IMR-90 (cell line): ENCODE data around the gene ZDHHC22. TPM values are rescaled to one million over a fixed set of nuclear protein-coding genes. Genes with fewer than 3 reads are reported as not detected.

ENCODE experiments used
- ATAC-seq: fragments of 200-7000 bp; cut with Tn5 transposase; 2 replicates; pipeline ENCODE4 v1.9.1; 2020; ENCODE audit warnings: low read depth, mild to moderate bottlenecking, moderate library complexity
- BruUV-seq: library from RNA; stranded (reverse); fragments of 400-500 nt; replicated peaks from 2 replicates; lab custom pipeline; 2021; lab: Mats Ljungman, UMichigan
- CTCF ChIA-PET: fragments of 300-600 bp; formaldehyde crosslinking; extraction: SDS; loops from one replicate; lab custom pipeline; 2021; ENCODE audit warnings: antibody characterized with exemption; lab: Yijun Ruan, JAX
- POLR2A ChIA-PET: fragments of 300-600 bp; sonication (Branson Sonifier 250); formaldehyde crosslinking; loops from one replicate; lab custom pipeline; 2022; ENCODE audit warnings: antibody characterized with exemption; ENCODE audit not compliant: unreplicated experiment; lab: Charles Lee
- DNase-seq: peaks from one replicate; pipeline ENCODE4 v3.0.0; 2013
- H2AFZ ChIP-seq: replicated peaks from 2 replicates; pipeline ENCODE3; 2013; ENCODE audit warnings: low read length, mild to moderate bottlenecking; ENCODE audit not compliant: poor library complexity
- H2AK5ac ChIP-seq: 2 replicates; pipeline ENCODE4 v1.6.1; 2013; ENCODE audit warnings: low read depth, low read length, inconsistent platforms
- H2AK9ac ChIP-seq: replicated peaks from 2 replicates; pipeline ENCODE3; 2013; ENCODE audit warnings: mild to moderate bottlenecking, low read depth, low read length, moderate library complexity; ENCODE audit not compliant: poor library complexity
- H2BK120ac ChIP-seq: 2 replicates; pipeline ENCODE4 v1.6.1; 2013; ENCODE audit warnings: low read depth, low read length, inconsistent platforms
- H2BK15ac ChIP-seq: 3 replicates; pipeline ENCODE4 v1.6.1; 2013; ENCODE audit warnings: low read depth, low read length, inconsistent platforms
- H2BK20ac ChIP-seq: 2 replicates; pipeline ENCODE4 v1.6.1; 2013; ENCODE audit warnings: low read depth, mild to moderate bottlenecking, inconsistent platforms, low read length, moderate library complexity
- H2BK5ac ChIP-seq: 2 replicates; pipeline ENCODE4 v1.6.1; 2013; ENCODE audit warnings: mild to moderate bottlenecking, low read depth, low read length, inconsistent platforms; ENCODE audit not compliant: poor library complexity, severe bottlenecking
- H3K14ac ChIP-seq: replicated peaks from 2 replicates; pipeline ENCODE4 v1.6.1; 2013; ENCODE audit warnings: low read depth, low read length, inconsistent platforms
- H3K18ac ChIP-seq: 2 replicates; pipeline ENCODE4 v1.6.1; 2013; ENCODE audit warnings: low read depth, low read length, control low read depth
- H3K23ac ChIP-seq: 2 replicates; pipeline ENCODE4 v1.6.1; 2013; ENCODE audit warnings: low read depth, low read length, inconsistent platforms
- H3K27ac ChIP-seq: 2 replicates; pipeline ENCODE4 v1.5.1; 2013; ENCODE audit warnings: mild to moderate bottlenecking, control low read depth, low read length; ENCODE audit not compliant: insufficient read depth
- H3K27me3 ChIP-seq: 2 replicates; pipeline ENCODE4 v1.6.1; 2013; ENCODE audit warnings: low read length; ENCODE audit not compliant: control insufficient read depth, insufficient read depth
- H3K36me3 ChIP-seq: 2 replicates; pipeline ENCODE4 v1.6.1; 2013; ENCODE audit warnings: low read length, mixed read lengths; ENCODE audit not compliant: control insufficient read depth, insufficient read depth
- H3K4ac ChIP-seq: 2 replicates; pipeline ENCODE4 v1.6.1; 2013; ENCODE audit warnings: low read depth, low read length, inconsistent platforms
- H3K4me1 ChIP-seq: 2 replicates; pipeline ENCODE4 v1.6.1; 2013; ENCODE audit warnings: low read length, mixed read lengths; ENCODE audit not compliant: control insufficient read depth, insufficient read depth
- H3K4me2 ChIP-seq: 2 replicates; pipeline ENCODE4 v1.6.1; 2013; ENCODE audit warnings: low read depth, mild to moderate bottlenecking, control low read depth, low read length, moderate library complexity
- H3K4me3 ChIP-seq: 2 replicates; pipeline ENCODE4 v1.5.1; 2013; ENCODE audit warnings: low read depth, mild to moderate bottlenecking, control low read depth, low read length, moderate library complexity; ENCODE audit not compliant: insufficient read depth
- H3K56ac ChIP-seq: 2 replicates; pipeline ENCODE4 v1.6.1; 2013; ENCODE audit warnings: low read length, inconsistent platforms; ENCODE audit not compliant: insufficient read depth; ENCODE audit errors: extremely low read depth
- H3K79me1 ChIP-seq, 2 experiments: 2 replicates each; pipeline ENCODE4 v1.6.1; 2013; ENCODE audit warnings: low read length in 2 of 2, inconsistent platforms in 1 of 2, low read depth in 1 of 2
- H3K9ac ChIP-seq: 2 replicates; pipeline ENCODE4 v1.6.1; 2013; ENCODE audit warnings: low read depth, low read length, control low read depth
- H3K9me1 ChIP-seq: 2 replicates; pipeline ENCODE4 v1.6.1; 2013; ENCODE audit warnings: low read length, inconsistent platforms; ENCODE audit not compliant: insufficient read depth
- H3K9me3 ChIP-seq: 2 replicates; pipeline ENCODE4 v1.6.1; 2013; ENCODE audit warnings: low read length; ENCODE audit not compliant: control insufficient read depth, insufficient read depth
- H4K20me1 ChIP-seq: 2 replicates; pipeline ENCODE4 v1.6.1; 2013; ENCODE audit warnings: low read length, inconsistent platforms; ENCODE audit not compliant: insufficient read depth
- H4K5ac ChIP-seq: 2 replicates; pipeline ENCODE4 v1.6.1; 2013; ENCODE audit warnings: mild to moderate bottlenecking, low read depth, low read length, control low read depth
- H4K8ac ChIP-seq, 2 experiments: 2 replicates each; pipeline ENCODE4 v1.6.1; 2013; ENCODE audit warnings: low read depth in 2 of 2, low read length in 2 of 2, control low read depth in 1 of 2, inconsistent platforms in 1 of 2
- H4K91ac ChIP-seq: 2 replicates; pipeline ENCODE4 v1.6.1; 2013; ENCODE audit warnings: low read depth, low read length, inconsistent platforms; ENCODE audit not compliant: insufficient read depth
- CTCF ChIP-seq: conservative IDR thresholded peaks from 2 replicates; pipeline ENCODE4 v1.5.1; 2012; ENCODE audit warnings: mild to moderate bottlenecking, low read depth, low read length, improper control_type of control experiment
- ELK1 ChIP-seq: fragments of 150-350 bp; IDR thresholded peaks from 2 replicates; pipeline ENCODE4 v1.6.1; 2016; ENCODE audit warnings: low read depth, mild to moderate bottlenecking, low read length, moderate library complexity, borderline replicate concordance
- MAZ ChIP-seq: IDR thresholded peaks from 2 replicates; pipeline ENCODE4 v1.6.1; 2012; ENCODE audit warnings: low read depth, mild to moderate bottlenecking, low read length, improper control_type of control experiment, moderate library complexity, borderline replicate concordance
- RAD21 ChIP-seq: IDR thresholded peaks from 2 replicates; pipeline ENCODE4 v1.6.1; 2012; ENCODE audit warnings: low read length, improper control_type of control experiment
- SMC3 ChIP-seq: fragments of 150-350 bp; IDR thresholded peaks from 2 replicates; pipeline ENCODE4 v1.6.1; 2016; ENCODE audit warnings: low read depth, mild to moderate bottlenecking, antibody characterized with exemption, low read length, moderate library complexity
- WGBS, 2 experiments: methylation state at CpG; one replicate each; pipeline versions ENCODE4 v1.1.5 to v1.1.7; 2013; ENCODE audit warnings: missing lambda C conversion rate in 2 of 2; ENCODE audit not compliant: insufficient read length in 1 of 2; ENCODE audit errors: extremely low coverage in 2 of 2; 5-methylcytosine and 5-hydroxymethylcytosine counted together
- dilution Hi-C: fragments of 300-500 bp; cut with HindIII; formaldehyde crosslinking; loops from one replicate; pipeline ENCODE4 v1.14.3; 2018; ENCODE audit warnings: low sequenced_read_pairs; ENCODE audit not compliant: unreplicated experiment
- in situ Hi-C: fragments of 300-500 bp; cut with MboI; formaldehyde crosslinking; loops from 3 replicates; pipeline ENCODE4 v1.14.3; 2019; ENCODE audit warnings: low sequenced_read_pairs, inconsistent platforms, mixed read lengths
- intact Hi-C: fragments of 100-400 bp; cut with micrococcal nuclease; formaldehyde crosslinking; loops from 2 replicates; pipeline ENCODE4 v1.10.0; 2022
- polyA plus RNA-seq, 3 experiments: library from polyadenylated mRNA; depleted of rRNA; stranded (reverse); fragments of >200 nt; gene quantifications; 2 replicates each; pipeline ENCODE4 v1.2.3, GENCODE V29; 2012; ENCODE audit warnings: low replicate concordance in 1 of 3
- total RNA-seq: library from RNA; depleted of rRNA; stranded (reverse); fragments of >200 nt; gene quantifications from 2 replicates; pipeline ENCODE4 v1.2.3, GENCODE V29; 2012

ZDHHC22 gene
- total and polyA plus RNA-seq, 2 of the 4 experiments (the other 2 are of a cell fraction), result not detected

DNA sequence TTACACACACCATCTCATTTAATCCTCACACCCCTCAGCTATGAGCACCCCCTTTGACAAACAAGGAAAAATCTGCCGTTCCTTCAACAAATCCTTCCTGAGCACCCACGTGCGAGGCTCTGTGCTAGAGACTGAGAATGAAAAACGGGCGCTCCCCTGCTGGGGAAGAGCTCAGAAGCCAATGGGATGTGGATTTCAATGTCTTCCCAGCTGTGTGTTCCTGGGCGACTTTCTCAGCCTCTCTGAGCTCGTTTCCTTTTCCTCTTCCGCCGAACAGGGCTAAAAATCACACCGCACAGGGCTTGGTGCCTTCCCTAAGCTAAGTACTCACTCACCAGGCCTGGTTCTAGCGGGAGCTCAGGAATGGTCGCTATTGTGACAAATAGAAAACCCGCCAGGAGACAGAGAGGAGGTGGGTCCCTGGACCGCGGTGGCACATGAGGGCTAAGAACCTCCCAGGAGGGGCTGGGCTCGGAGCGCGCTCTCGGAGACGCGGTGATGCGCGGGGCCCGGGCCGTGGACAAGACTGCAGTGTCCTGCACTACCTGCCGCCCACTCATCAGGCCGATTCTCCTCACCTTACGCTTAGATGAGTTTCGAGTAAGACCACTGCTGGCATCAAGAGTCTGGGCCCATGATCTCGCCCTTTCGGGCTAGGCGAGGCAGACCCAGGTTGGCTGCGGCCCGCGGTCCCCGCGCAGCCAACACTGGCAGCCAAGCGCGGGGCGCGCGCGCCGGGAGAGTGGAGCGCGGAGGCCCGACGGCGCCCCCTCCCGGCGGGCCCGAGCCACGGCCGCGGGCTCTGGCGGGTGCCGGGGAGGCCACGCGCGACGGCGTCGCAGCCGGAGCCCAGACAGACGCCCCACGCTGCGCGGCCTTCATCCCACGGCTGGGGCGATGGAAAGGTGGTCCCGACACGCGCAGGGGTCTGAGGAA, 17.0 kb downstream of the ZDHHC22 start:
- no peak overlapping the region for H2BK5ac ChIP-seq
- in situ Hi-C loops (no loop called here), intact Hi-C loops (loop anchor here (1.0 kb wide), 1 partner anchor 248 kb away; no protein-coding TSS in a partner anchor), dilution Hi-C loops (no loop called here)
- no peak overlapping the region for H4K91ac ChIP-seq
- no peak overlapping the region for H2BK20ac ChIP-seq
- peak overlapping the region; percentile 94 for H2AFZ ChIP-seq
- H2BK15ac ChIP-seq, result no peak overlapping the region
- DNase-seq (peak; percentile 16), ATAC-seq (peak; percentile 90)
- H3K4me2 ChIP-seq, result peak overlapping the region; percentile 89
- no peak overlapping the region for H4K8ac ChIP-seq
- H2AK5ac ChIP-seq, result no peak overlapping the region
- no peak overlapping the region for H3K4ac ChIP-seq
- peak overlapping the region; percentile 65 for H2AK9ac ChIP-seq
- no peak overlapping the region for H4K5ac ChIP-seq
- no peaks in the 10 kb centered on the region for H3K36me3 ChIP-seq
- H3K4me3 ChIP-seq, result peak overlapping the region; percentile 62
- H3K27ac ChIP-seq, result no peak overlapping the region
- H3K9me3 ChIP-seq, result no peaks in the 10 kb centered on the region
- H3K27me3 ChIP-seq, result peaks cover 56% of the 10 kb centered on the region
- no peak overlapping the region for H3K56ac ChIP-seq
- WGBS, 2 experiments, result 8% methylated on average over 23 of the region's 73 CpGs; no CpG with 5 or more reads in 1 of the 2 experiments
- H3K4me1 ChIP-seq, result no peaks in the 10 kb centered on the region; the same call in 1 of the 2 replicates
- H3K18ac ChIP-seq, result no peak overlapping the region
- no peaks in the 10 kb centered on the region for H4K20me1 ChIP-seq
- H3K9me1 ChIP-seq, result no peaks in the 10 kb centered on the region
- H3K79me1 ChIP-seq, result no peaks in the 10 kb centered on the region
- H3K23ac ChIP-seq, result peak overlapping the region; percentile 79; the same call in 1 of the 2 replicates
- H3K9ac ChIP-seq, result no peak overlapping the region
- TF ChIP-seq SMC3 (peak; percentile 32; the same call in 1 of the 2 replicates), MAZ (peak; percentile 33; the same call in 1 of the 2 replicates), RAD21 (0 out of 2 replicates have a peak, but pooled peaks have one; percentile 15), CTCF (peak; percentile 66), ELK1 (no peak)
- CTCF ChIA-PET, result interaction anchor here (0.6 to 1.2 kb wide), 5 partner anchors 9 to 249 kb away, joined by 3 to 4 read pairs (median 3); no protein-coding TSS in a partner anchor
- H3K14ac ChIP-seq, result no peak overlapping the region
- POLR2A ChIA-PET, result no interaction called here
- no TSS peak for BruUV-seq
- no peak overlapping the region for H2BK120ac ChIP-seq
